ENCODE measurements around the gene ERC1. TPM values are rescaled to one million over a fixed set of nuclear protein-coding genes. Genes with fewer than 3 reads are reported as not detected.

The ERC1 gene
- total and polyA plus RNA-seq, 2 of the 4 experiments (the other 2 are of a cell fraction): 11.6 to 25.6 TPM

DNA sequence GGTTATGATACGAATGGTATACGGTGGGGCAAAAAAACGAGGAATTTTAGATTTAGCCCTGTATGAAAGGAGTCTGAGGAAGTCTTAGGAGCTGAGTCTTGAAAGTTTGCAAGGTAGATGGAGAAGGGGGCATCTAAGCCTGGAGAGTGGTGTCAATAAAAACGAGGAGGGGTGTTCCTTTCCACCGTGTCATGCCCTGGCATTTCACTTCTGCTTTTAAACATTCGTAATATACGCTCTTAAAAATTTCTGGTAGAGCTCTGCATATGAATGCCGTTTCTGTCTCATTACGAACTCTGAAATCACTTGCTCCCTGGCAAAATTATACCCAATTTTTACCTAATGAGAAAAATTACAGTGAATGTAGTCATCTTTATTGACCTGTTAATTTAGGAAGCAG, 170.2 kb downstream of the ERC1 start:
- in situ Hi-C loops (cut with MboI; ENCODE audit: low sequenced_read_pairs): no loop called here

More for the DNA sequence above, 170.2 kb downstream of the ERC1 start:
- no peaks in the 10 kb centered on the region for H3K4me1 ChIP-seq (ENCODE audit: control insufficient read depth, insufficient read depth, low read length)
- ChIA-PET CTCF (no interaction called here), POLR2A (ENCODE audit: unreplicated experiment) (no interaction called here)
- BruUV-seq (replicated peaks): no TSS peak
- H3K4me2 ChIP-seq (ENCODE audit: low read depth, low read length): no peak overlapping the region
- H4K8ac ChIP-seq (ENCODE audit: low read depth in 2 of 2, low read length in 2 of 2): no peak overlapping the region
- no peak overlapping the region for H3K18ac ChIP-seq (ENCODE audit: low read depth, low read length)
- H3K27me3 ChIP-seq (ENCODE audit: control insufficient read depth, insufficient read depth, low read length): no peaks in the 10 kb centered on the region
- no peak overlapping the region for H2BK20ac ChIP-seq (ENCODE audit: low read depth, low read length)
- H2BK15ac ChIP-seq (ENCODE audit: low read depth, low read length): no peak overlapping the region
- peaks cover 13 to 17% of the 10 kb centered on the region in 2 experiments for H3K79me1 ChIP-seq (ENCODE audit: low read depth in 1 of 2, low read length in 2 of 2)
- H3K4me3 ChIP-seq (ENCODE audit: insufficient read depth, low read depth, low read length): no peak overlapping the region
- DNase-seq: no peak
- no peaks in the 10 kb centered on the region for H3K9me3 ChIP-seq (ENCODE audit: control insufficient read depth, insufficient read depth, low read length)
- no peaks in the 10 kb centered on the region for H3K9me1 ChIP-seq (ENCODE audit: insufficient read depth, low read length)
- H3K9ac ChIP-seq (ENCODE audit: low read depth, low read length): no peak overlapping the region
- no peak overlapping the region for H2BK120ac ChIP-seq (ENCODE audit: low read depth, low read length)
- H2AK9ac ChIP-seq (replicated peaks; ENCODE audit: low read depth, low read length, poor library complexity): no peak overlapping the region
- no peak for ATAC-seq (ENCODE audit: low read depth)
- H3K23ac ChIP-seq (ENCODE audit: low read depth, low read length): no peak overlapping the region
- no peak overlapping the region for H2AFZ ChIP-seq (replicated peaks; ENCODE audit: low read length, poor library complexity)
- H3K56ac ChIP-seq (ENCODE audit: extremely low read depth, insufficient read depth, low read length): no peak overlapping the region
- H4K5ac ChIP-seq (ENCODE audit: low read depth, low read length): no peak overlapping the region
- no peak overlapping the region for H3K4ac ChIP-seq (ENCODE audit: low read depth, low read length)
- H4K91ac ChIP-seq (ENCODE audit: insufficient read depth, low read depth, low read length): no peak overlapping the region
- H3K36me3 ChIP-seq (ENCODE audit: control insufficient read depth, insufficient read depth, low read length): peaks cover 7% of the 10 kb centered on the region; the same call in 1 of the 2 replicates
- no peak for TF ChIP-seq RFX5 (IDR thresholded peaks at IDR 0.05; ENCODE audit: low read depth, low read length)
- TF ChIP-seq, protein P1, sequence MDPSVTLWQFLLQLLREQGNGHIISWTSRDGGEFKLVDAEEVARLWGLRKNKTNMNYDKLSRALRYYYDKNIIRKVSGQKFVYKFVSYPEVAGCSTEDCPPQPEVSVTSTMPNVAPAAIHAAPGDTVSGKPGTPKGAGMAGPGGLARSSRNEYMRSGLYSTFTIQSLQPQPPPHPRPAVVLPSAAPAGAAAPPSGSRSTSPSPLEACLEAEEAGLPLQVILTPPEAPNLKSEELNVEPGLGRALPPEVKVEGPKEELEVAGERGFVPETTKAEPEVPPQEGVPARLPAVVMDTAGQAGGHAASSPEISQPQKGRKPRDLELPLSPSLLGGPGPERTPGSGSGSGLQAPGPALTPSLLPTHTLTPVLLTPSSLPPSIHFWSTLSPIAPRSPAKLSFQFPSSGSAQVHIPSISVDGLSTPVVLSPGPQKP (IDR thresholded peaks at IDR 0.05; ENCODE audit: borderline replicate concordance, low read depth, low read length): no peak
- 90 to 100% methylated on average over 3 of the region's 9 CpGs for WGBS, 2 experiments (ENCODE audit: extremely low coverage in 2 of 2, insufficient read length in 1 of 2)
- intact Hi-C loops (cut with micrococcal nuclease): no loop called here
- H2BK5ac ChIP-seq (ENCODE audit: low read depth, low read length, poor library complexity, severe bottlenecking): no peak overlapping the region
- H4K20me1 ChIP-seq (ENCODE audit: insufficient read depth, low read length): no peaks in the 10 kb centered on the region; the same call in 1 of the 2 replicates
- no peak overlapping the region for H3K27ac ChIP-seq (ENCODE audit: insufficient read depth, low read length)
- H3K14ac ChIP-seq (replicated peaks; ENCODE audit: low read depth, low read length): no peak overlapping the region
- dilution Hi-C loops (cut with HindIII; ENCODE audit: low sequenced_read_pairs, unreplicated experiment): no loop called here
- no peak overlapping the region for H2AK5ac ChIP-seq (ENCODE audit: low read depth, low read length)
